HG02970 (cell line): ENCODE data around the gene OVCH1.
"Not testable (repeated sequence)": the region's sequence is repeated elsewhere in the genome, so short reads cannot be mapped to it uniquely, and the experiment has no call there.

Experiments used
- ATAC-seq: cut with Tn5 transposase; IDR thresholded peaks from one replicate; pipeline ENCODE4 v1.9.1; 2021; ENCODE audit warnings: mild to moderate bottlenecking, moderate library complexity, moderate number of reproducible peaks; ENCODE audit not compliant: unreplicated experiment, low FRiP score

Gene OVCH1

DNA sequence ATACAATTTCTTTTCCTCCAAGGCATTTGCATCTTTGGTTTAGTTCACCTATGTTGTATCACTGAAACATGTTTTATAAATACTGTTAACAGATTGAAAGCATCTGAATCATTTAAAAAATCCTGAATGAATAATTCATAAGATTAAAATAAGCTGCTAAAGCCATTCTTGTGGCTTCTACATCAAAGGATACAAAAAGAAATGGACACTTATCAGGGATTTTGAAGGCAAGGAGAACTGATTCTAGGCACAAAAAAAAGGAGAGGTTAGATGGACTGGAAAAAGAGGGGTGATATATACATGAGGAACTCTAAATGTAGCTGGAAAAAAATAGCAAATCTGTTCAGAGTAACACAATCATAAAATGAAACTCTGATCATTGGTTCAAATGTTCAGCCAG lies 5.8 kb upstream of the OVCH1 start:
- no peak for ATAC-seq

- no peak for ATAC-seq
These were observed 1.7 kb upstream of the OVCH1 start for GRCh38 chr12:29499235-29499634.

GRCh38 chr12:29492891-29493290 lies 4.6 kb downstream of the OVCH1 start:
- no peak for ATAC-seq

- ATAC-seq: no peak
These were observed 10.5 kb downstream of the OVCH1 start for GRCh38 chr12:29486972-29487371.

DNA sequence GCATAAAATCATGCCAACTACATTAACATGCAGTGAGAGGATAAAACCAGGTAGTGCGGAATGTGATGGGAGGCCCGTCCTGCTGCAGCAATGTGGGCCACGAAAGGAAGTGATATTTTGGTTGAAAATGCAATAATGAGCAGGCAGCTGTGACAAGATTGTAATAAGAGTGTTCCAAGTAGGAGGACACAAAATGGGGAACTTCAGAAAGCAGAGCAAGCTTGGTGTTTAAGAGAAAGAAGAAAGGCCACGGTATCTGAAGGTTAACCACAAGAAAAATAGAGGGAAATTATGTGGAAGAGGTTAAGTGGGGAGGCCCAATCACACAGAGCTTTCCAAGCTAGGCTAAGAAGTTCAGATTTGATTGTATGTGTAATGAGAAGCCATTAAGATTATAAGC lies 34.3 kb downstream of the OVCH1 start:
- ATAC-seq: no peak

DNA sequence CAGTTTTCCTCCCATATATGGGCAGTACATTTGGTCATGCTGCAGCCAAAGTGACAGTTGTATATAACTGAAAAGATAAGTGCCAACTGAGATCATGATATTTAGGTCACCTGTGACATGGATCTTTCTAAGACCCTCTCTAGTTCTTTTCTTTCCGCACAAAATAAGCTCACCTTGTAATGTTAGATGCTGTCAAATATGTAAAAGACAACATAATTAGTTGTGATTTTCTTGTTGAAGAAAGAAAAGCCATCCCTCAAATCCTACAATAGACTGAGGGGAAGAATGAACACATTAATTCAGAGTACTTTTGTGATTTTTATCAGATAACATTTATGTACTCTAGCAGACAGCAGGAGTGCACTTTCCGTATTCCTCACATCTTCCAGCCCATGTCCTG lies 37.4 kb downstream of the OVCH1 start:
- no peak for ATAC-seq

DNA sequence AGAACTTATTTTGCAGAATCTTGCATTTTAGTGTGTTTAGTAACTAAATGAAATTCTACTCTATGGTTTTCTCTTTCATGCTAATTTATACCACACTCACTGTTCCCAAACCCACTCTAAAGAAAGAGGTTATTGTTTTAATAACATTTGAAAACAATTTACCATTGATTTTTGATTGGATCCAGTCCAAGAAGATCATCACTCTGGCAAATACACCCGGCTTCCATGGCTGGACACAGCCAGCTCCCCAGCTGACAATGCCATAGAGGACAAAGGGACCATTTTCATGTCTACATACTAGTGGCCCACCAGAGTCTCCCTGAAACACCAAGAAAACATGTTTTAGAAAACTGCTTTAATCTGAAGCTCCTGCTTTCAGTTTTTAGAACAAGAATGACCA lies 42.4 kb downstream of the OVCH1 start:
- no peak for ATAC-seq

- ATAC-seq: no peak
These were observed 45.6 kb downstream of the OVCH1 start for GRCh38 chr12:29451888-29452287.

- ATAC-seq: no peak
These were observed 49.3 kb downstream of the OVCH1 start for GRCh38 chr12:29448157-29448556.

- ATAC-seq: no peak
These were observed 50.1 kb downstream of the OVCH1 start for GRCh38 chr12:29447285-29447975.

DNA sequence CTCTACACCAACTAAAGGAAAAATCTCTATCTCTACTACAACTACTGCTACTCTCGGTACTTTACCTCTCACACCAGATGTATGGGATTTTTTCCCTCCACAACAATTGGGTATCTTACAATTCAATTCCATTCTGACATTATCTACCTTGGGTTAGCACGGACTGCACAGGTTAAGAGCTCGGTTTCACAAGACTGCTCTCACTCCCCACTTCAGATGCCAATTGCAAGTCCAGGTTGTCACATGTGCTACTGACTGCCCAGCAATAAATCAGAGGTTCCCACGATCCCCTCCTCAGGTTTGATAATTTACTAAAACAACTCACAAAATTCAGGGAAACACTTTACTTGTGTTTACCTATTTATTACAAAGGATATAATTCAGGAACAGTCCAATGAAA lies 58.0 kb downstream of the OVCH1 start:
- no peak for ATAC-seq

DNA sequence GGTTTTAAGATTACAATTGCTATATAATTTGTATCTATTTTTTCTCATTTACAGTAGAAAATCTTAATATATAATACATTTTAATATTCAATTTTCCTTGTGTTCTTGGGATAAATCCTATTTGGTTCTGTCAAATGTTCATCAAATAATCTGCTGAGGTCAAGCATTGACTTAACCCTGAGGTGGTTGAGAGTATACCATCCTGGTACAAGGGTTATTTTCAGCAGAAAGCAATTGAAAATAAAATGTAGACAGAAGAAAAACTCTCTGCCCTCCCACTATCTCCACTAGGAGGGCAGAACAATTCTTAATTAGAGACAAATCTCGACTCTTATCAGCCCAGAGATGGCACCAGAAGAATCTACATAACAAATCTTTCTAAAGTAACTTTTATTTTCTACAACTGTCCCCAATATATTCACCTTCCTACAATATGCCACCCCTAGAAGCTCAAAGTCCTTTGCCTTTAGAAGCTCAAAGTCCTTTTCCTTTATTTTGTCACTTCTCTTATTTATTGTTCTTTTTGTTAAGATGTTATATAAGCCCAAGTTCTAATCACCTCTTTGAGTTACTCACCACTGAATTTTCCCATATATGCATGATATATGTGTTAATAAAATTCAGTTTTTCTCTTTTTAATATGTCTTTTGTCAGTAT lies 58.6 kb downstream of the OVCH1 start:
- ATAC-seq: no peak

- ATAC-seq: no peak
These were observed 59.9 kb downstream of the OVCH1 start for GRCh38 chr12:29437575-29437974.

DNA sequence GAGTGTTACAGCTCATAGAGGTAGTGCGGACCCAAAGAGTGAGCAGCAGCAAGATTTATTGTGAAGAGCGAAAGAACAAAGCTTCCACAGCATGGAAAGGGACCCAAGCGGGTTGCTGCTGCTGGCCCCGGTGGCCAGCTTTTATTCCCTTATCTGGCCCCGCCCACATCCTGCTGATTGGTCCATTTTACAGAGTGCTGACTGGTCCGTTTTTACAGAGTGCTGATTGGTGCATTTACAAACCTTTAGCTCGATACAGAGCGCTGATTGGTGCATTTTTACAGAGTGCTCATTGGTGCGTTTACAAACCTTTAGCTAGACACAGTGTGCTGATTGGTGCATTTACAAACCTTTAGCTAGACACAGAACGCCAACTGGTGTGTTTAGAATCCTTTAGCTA lies 60.7 kb downstream of the OVCH1 start:
- ATAC-seq: not testable (repeated sequence)

DNA sequence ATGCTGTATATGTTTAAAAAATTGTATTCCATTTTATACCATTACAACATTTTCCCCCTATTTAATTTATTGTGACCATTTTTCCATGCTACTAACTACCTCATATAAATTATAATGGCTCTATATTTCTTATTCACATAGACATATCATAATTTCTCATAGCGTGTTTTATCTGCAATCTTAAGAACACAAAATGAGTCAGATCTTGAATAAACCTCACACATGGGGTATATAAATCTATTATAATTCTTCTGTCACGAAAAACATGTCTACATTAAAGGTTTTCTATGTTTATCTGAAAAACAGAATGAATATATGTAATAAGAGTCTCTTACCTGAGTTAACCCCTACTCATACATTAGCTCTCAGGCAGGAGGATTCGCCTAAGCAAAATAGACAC lies 66.0 kb downstream of the OVCH1 start:
- no peak for ATAC-seq

DNA sequence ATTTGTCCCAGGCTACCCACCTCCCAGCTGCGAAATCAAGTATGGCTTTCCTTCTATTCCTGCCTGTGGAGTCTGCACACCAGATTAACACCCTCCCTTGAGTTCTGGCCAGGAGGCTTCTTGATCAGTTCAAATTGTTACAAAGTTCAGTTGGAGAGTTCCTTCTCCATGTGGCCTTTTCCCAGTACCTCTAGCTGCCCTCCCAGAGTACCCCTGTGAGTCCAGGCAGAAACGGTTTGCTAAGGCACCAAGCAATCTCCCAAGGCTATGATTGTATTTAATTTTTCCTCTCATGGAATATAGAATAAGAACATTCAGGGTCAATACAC lies 66.8 kb downstream of the OVCH1 start:
- ATAC-seq: no peak

DNA sequence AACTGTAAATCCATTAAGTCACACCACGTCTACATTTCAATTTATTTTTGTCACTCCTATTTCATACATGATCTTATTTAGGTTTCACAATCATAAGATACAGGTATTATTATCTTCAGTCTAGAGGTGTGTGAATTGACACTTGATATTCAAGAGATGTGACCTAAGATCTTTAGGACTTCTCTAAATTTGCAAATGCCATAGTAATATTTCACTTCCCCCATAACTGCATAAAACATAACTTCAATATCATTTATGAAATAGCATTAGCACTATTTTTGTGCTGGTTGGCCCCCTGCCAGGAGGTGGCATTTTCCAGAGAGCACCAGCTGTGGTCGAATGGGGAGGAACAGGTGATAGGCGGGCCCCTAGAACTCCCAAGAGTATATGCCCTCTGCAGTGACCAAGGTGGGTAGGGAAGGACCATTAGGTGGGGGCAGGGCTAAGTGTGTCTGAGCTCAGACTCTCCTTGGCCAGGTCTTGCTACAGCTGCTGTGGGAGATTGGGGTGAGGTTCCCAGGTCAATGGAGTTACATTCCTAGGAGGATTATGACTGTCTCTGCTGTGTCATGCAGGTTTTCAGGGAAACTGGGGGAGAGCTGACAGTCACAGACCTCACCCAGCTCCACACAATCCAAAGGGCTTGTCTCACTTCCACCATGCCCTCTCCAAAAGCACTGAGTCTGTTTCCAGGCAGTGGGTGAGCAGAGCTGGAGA lies 67.3 kb downstream of the OVCH1 start:
- no peak for ATAC-seq

- ATAC-seq: peak; percentile 38
These were observed 68.9 kb downstream of the OVCH1 start for GRCh38 chr12:29428633-29429032.

DNA sequence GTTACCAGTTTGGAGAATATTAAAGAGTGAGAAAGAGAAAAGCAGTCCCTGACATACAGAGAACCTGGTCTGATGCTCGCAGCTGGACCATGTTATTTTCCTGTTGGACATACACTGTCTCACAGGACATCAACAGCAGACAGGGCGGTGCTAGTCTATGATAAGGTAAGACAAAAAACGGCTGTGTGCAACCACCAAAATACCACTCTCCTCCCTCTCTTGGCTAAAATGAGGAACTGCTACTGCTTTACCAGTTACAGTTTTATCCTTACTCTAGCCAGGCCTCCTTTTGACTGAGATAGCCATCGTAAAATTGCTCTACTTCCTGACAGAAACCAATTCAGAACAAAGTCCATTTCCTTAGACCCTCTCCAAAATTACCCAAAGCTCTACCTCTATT lies 69.5 kb downstream of the OVCH1 start:
- ATAC-seq: peak; percentile 93

- ATAC-seq: no peak
These were observed 71.0 kb downstream of the OVCH1 start for GRCh38 chr12:29426498-29426897.

GRCh38 chr12:29425722-29426121 lies 71.8 kb downstream of the OVCH1 start:
- ATAC-seq: no peak

DNA sequence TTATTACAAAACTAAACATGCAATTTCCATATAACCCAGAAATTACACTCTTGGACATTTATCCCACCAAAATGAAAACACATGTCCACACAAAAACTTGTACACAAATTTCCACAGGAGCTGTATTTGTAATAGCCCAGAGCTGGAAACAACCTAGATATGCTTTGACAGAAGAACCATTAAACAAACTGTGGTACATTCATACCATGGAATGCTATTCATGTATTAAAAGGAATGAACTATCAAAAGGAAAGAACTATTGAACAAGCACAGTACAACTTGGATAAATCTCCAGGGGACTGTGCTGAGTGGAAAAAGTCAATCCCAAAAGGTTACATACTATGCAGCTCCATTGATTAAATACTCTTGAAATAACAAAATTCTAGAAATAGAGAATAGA lies 80.7 kb downstream of the OVCH1 start:
- no peak for ATAC-seq
